ENCODE measurements around the gene GSN.

Gene GSN

GRCh38 chr9:121235512-121235911 is 32.5 kb upstream of the GSN start:
- no peaks in the 10 kb centered on the region for H3K4me1 ChIP-seq (ENCODE audit: control insufficient read depth, low read length)
- no peaks in the 10 kb centered on the region for H3K9me3 ChIP-seq (ENCODE audit: control insufficient read depth, insufficient read depth, low read length)
- H3K27me3 ChIP-seq (ENCODE audit: control insufficient read depth, low read length): no peaks in the 10 kb centered on the region
- no peak overlapping the region for H3K27ac ChIP-seq (ENCODE audit: low read depth, low read length)
- H3K4me2 ChIP-seq (ENCODE audit: low read length): no peak overlapping the region
- no peaks in the 10 kb centered on the region for H3K79me2 ChIP-seq (ENCODE audit: control insufficient read depth, low read length)
- H3K9me2 ChIP-seq (replicated peaks; ENCODE audit: control insufficient read depth, low read length): no peaks in the 10 kb centered on the region
- no peaks in the 10 kb centered on the region; the same call in 1 of the 2 replicates for H3K36me3 ChIP-seq (ENCODE audit: control insufficient read depth, low read length)
- no peak overlapping the region for H3K4me3 ChIP-seq (ENCODE audit: low read length)
- no peaks in the 10 kb centered on the region for H3F3A ChIP-seq (ENCODE audit: control insufficient read depth, insufficient read depth)
- H4K20me1 ChIP-seq (ENCODE audit: control insufficient read depth, insufficient read depth, low read depth, low read length): no peaks in the 10 kb centered on the region
- TF ChIP-seq EZH2phosphoT487 (IDR thresholded peaks at IDR 0.05; ENCODE audit: borderline replicate concordance, low read length) (no peak), CTCF (IDR thresholded peaks at IDR 0.05; ENCODE audit: low read depth, low read length, poor library complexity, severe bottlenecking) (no peak)

- TF ChIP-seq CTCF (IDR thresholded peaks at IDR 0.05; ENCODE audit: low read depth, low read length, poor library complexity, severe bottlenecking): no peak
- no peak for TF ChIP-seq EZH2phosphoT487 (IDR thresholded peaks at IDR 0.05; ENCODE audit: borderline replicate concordance, low read length)
- no peaks in the 10 kb centered on the region for H3K27me3 ChIP-seq (ENCODE audit: control insufficient read depth, low read length)
- H4K20me1 ChIP-seq (ENCODE audit: control insufficient read depth, insufficient read depth, low read depth, low read length): no peaks in the 10 kb centered on the region
- no peaks in the 10 kb centered on the region for H3K9me2 ChIP-seq (replicated peaks; ENCODE audit: control insufficient read depth, low read length)
- H3K4me1 ChIP-seq (ENCODE audit: control insufficient read depth, low read length): no peaks in the 10 kb centered on the region
- no peaks in the 10 kb centered on the region for H3K9me3 ChIP-seq (ENCODE audit: control insufficient read depth, insufficient read depth, low read length)
- H3K4me2 ChIP-seq (ENCODE audit: low read length): no peak overlapping the region
- no peaks in the 10 kb centered on the region for H3K79me2 ChIP-seq (ENCODE audit: control insufficient read depth, low read length)
- no peak overlapping the region for H3K4me3 ChIP-seq (ENCODE audit: low read length)
- no peak overlapping the region for H3K27ac ChIP-seq (ENCODE audit: low read depth, low read length)
- H3F3A ChIP-seq (ENCODE audit: control insufficient read depth, insufficient read depth): no peaks in the 10 kb centered on the region
- no peaks in the 10 kb centered on the region for H3K36me3 ChIP-seq (ENCODE audit: control insufficient read depth, low read length)
Observed at GRCh38 chr9:121237916-121238315, 30.0 kb upstream of the GSN start.

GRCh38 chr9:121239071-121239470 is 28.9 kb upstream of the GSN start:
- Histone ChIP-seq H3K36me3 (ENCODE audit: control insufficient read depth, low read length) (no peaks in the 10 kb centered on the region), H4K20me1 (ENCODE audit: control insufficient read depth, insufficient read depth, low read depth, low read length) (no peaks in the 10 kb centered on the region), H3F3A (ENCODE audit: control insufficient read depth, insufficient read depth) (no peaks in the 10 kb centered on the region), H3K27me3 (ENCODE audit: control insufficient read depth, low read length) (no peaks in the 10 kb centered on the region), H3K9me2 (replicated peaks; ENCODE audit: control insufficient read depth, low read length) (no peaks in the 10 kb centered on the region), H3K9me3 (ENCODE audit: control insufficient read depth, insufficient read depth, low read length) (0 out of 2 replicates have a peak, but pooled peaks cover 2% of the 10 kb centered on the region), H3K4me1 (ENCODE audit: control insufficient read depth, low read length) (no peaks in the 10 kb centered on the region), H3K4me3 (ENCODE audit: low read length) (no peak overlapping the region), H3K79me2 (ENCODE audit: control insufficient read depth, low read length) (no peaks in the 10 kb centered on the region), H3K4me2 (ENCODE audit: low read length) (no peak overlapping the region), H3K27ac (ENCODE audit: low read depth, low read length) (no peak overlapping the region)
- no peak for TF ChIP-seq EZH2phosphoT487 (IDR thresholded peaks at IDR 0.05; ENCODE audit: borderline replicate concordance, low read length)
- no peak for TF ChIP-seq CTCF (IDR thresholded peaks at IDR 0.05; ENCODE audit: low read depth, low read length, poor library complexity, severe bottlenecking)
